NT2/D1 (cell line): ENCODE results near the gene TBX1.

Source experiments
- SUZ12 ChIP-seq: IDR thresholded peaks from 2 replicates; pipeline ENCODE4 v1.6.1; 2011; ENCODE audit not compliant: insufficient read length, insufficient read depth; ENCODE audit errors: extremely low read depth
- YY1 ChIP-seq: IDR thresholded peaks from 2 replicates; pipeline ENCODE4 v1.6.1; 2011; ENCODE audit not compliant: insufficient read length, insufficient read depth
- ZNF274 ChIP-seq: IDR thresholded peaks from 2 replicates; pipeline ENCODE4 v1.6.1; 2011; ENCODE audit warnings: mild to moderate bottlenecking, low read depth, low read length

DNA sequence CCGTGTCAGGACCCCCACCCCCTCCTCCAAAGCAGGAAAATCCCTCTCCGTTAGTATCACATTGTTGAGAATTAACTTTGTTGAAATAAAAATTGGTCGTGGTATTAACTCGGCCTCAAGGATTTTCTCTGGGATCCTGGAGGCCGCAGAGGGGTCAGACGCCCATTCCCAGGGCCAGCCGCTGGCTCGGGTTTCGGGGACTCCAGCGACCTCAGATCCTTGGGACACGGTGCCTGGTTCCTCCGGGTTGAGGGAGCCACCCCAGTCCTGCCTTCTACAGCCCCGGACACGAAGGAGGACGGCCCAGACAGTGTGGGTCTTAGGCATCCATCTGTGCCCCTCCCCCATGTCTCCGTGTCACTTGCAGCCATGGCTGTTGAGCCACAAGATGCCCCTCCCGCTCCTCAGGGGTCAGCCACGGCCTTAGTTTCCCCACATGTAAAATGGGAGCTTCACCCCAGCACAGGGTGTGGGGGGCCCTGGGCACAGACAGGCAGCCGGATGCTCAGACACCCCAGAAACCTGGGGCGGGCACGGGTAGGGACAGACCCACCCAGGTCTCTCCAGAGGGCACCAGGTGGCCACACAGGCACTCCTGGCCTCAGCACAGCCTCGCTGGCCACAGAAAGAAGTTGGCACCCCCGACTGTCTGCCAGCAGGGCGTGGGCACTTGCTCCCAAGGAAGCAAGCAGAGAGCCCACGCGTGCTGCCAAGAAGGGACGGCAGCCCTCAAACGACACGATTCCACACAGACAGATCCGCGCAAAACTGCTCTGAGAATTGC is 21.7 kb upstream of the TBX1 start:
- no peak for TF ChIP-seq SUZ12
- TF ChIP-seq ZNF274: no peak
- TF ChIP-seq YY1: no peak
